GM19395 (cell line): Measurements from ENCODE around the gene SSC5D.

Experiments
- ATAC-seq: cut with Tn5 transposase; IDR thresholded peaks from one replicate; pipeline ENCODE4 v1.9.1; 2021; ENCODE audit warnings: mild to moderate bottlenecking, moderate library complexity; ENCODE audit not compliant: unreplicated experiment

SSC5D gene

GRCh38 chr19:55552620-55553019 is 64.4 kb downstream of the SSC5D start:
- no peak for ATAC-seq

- ATAC-seq: no peak
Measured at GRCh38 chr19:55553217-55554182, 65.3 kb downstream of the SSC5D start.

GRCh38 chr19:55554302-55554701 is 66.1 kb downstream of the SSC5D start:
- ATAC-seq: no peak

GRCh38 chr19:55554741-55555152 is 66.5 kb downstream of the SSC5D start:
- ATAC-seq: no peak

GRCh38 chr19:55559684-55560083 is 71.4 kb downstream of the SSC5D start:
- no peak for ATAC-seq

- no peak for ATAC-seq
Measured at GRCh38 chr19:55563261-55563690, 75.0 kb downstream of the SSC5D start.

GRCh38 chr19:55566823-55567222 is 78.6 kb downstream of the SSC5D start:
- no peak for ATAC-seq

GRCh38 chr19:55567708-55568328 is 79.6 kb downstream of the SSC5D start:
- ATAC-seq: no peak
